Glutamatergic neuron (in vitro differentiated cells): ENCODE results near the gene LAMB4. TPM values are rescaled to one million over a fixed set of nuclear protein-coding genes. Genes with fewer than 3 reads are reported as not detected.

Experiments
- DNase-seq: peaks from one replicate; pipeline ENCODE4 v3.0.0; 2022
- H3K27ac Mint-ChIP-seq: one replicate; pipeline ENCODE4 v1.8.0; 2020; ENCODE audit warnings: mild to moderate bottlenecking, mixed read lengths, inconsistent platforms; ENCODE audit not compliant: unreplicated experiment
- H3K27me3 Mint-ChIP-seq: one replicate; pipeline ENCODE4 v1.8.0; 2020; ENCODE audit warnings: mild to moderate bottlenecking, moderate library complexity, mixed read lengths, inconsistent platforms; ENCODE audit not compliant: unreplicated experiment
- H3K36me3 Mint-ChIP-seq: one replicate; pipeline ENCODE4 v1.8.0; 2020; ENCODE audit warnings: mild to moderate bottlenecking, mixed read lengths, inconsistent platforms; ENCODE audit not compliant: unreplicated experiment
- H3K4me1 Mint-ChIP-seq: one replicate; pipeline ENCODE4 v1.8.0; 2020; ENCODE audit warnings: mild to moderate bottlenecking, low read depth, mixed read lengths, inconsistent platforms; ENCODE audit not compliant: unreplicated experiment
- H3K4me3 Mint-ChIP-seq: one replicate; pipeline ENCODE4 v1.8.0; 2020; ENCODE audit warnings: mild to moderate bottlenecking, mixed read lengths, inconsistent platforms; ENCODE audit not compliant: unreplicated experiment
- H3K9me3 Mint-ChIP-seq: one replicate; pipeline ENCODE4 v1.8.0; 2020; ENCODE audit warnings: mild to moderate bottlenecking, moderate library complexity, mixed read lengths, inconsistent platforms; ENCODE audit not compliant: unreplicated experiment
- total RNA-seq: library from RNA; stranded (reverse); fragmentation: NEBNext Ultra II Directional; extraction: Animal tissue kit (Norgen Biotek cat#: 25700); gene quantifications from one replicate; pipeline ENCODE4 v1.2.1, GENCODE V29; 2021; ENCODE audit not compliant: unreplicated experiment
- TF ChIP-seq, protein P1 (sequence below): fragments of 200-600 bp; sonication (generic); IDR thresholded peaks from one replicate; pipeline ENCODE4 v1.5.0; 2021; ENCODE audit not compliant: partially characterized antibody, unreplicated experiment

Gene LAMB4
- total RNA-seq, 1 donor from 2014 or later = not detected

DNA sequence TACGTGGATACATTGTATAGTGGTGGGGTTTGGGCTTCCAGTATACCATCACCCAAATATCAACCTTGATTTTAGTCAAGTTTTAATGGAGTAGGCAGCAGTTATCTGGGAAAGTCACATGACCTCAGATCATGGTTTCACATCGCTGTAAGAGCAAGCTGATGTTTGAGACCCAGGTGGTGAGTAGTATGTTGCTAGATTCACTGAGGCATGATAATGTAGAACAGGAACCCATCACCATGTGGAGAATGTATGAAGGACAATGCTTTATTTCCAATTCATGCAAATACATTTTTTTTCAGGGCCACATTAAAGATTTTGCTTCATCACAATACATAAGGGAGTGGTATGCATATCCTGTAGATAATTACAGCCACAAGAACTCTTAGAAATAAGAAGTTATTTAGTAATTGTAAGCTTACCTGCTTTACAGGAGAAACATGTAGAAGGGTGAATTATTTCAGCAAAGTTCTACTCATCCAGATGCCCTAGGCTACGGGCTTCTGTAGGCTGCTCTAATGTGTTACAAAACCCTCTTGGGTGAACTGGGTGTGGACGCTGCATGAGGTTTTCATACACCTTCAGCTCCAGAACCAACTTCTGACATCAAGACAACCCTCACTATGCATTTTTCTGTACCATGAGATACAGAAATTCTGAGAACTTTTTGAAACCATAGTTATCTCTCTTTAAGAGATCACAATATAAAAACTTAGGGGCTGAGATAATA lies 27.6 kb upstream of the LAMB4 start:
- Mint-ChIP-seq H3K9me3 (peaks cover under 1% of the 10 kb centered on the region), H3K4me3 (no peak overlapping the region), H3K36me3 (no peaks in the 10 kb centered on the region), H3K4me1 (no peaks in the 10 kb centered on the region), H3K27me3 (no peaks in the 10 kb centered on the region), H3K27ac (no peak overlapping the region)
- TF ChIP-seq, protein P1, sequence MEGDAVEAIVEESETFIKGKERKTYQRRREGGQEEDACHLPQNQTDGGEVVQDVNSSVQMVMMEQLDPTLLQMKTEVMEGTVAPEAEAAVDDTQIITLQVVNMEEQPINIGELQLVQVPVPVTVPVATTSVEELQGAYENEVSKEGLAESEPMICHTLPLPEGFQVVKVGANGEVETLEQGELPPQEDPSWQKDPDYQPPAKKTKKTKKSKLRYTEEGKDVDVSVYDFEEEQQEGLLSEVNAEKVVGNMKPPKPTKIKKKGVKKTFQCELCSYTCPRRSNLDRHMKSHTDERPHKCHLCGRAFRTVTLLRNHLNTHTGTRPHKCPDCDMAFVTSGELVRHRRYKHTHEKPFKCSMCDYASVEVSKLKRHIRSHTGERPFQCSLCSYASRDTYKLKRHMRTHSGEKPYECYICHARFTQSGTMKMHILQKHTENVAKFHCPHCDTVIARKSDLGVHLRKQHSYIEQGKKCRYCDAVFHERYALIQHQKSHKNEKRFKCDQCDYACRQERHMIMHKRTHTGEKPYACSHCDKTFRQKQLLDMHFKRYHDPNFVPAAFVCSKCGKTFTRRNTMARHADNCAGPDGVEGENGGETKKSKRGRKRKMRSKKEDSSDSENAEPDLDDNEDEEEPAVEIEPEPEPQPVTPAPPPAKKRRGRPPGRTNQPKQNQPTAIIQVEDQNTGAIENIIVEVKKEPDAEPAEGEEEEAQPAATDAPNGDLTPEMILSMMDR = no peak
- DNase-seq = no peak

DNA sequence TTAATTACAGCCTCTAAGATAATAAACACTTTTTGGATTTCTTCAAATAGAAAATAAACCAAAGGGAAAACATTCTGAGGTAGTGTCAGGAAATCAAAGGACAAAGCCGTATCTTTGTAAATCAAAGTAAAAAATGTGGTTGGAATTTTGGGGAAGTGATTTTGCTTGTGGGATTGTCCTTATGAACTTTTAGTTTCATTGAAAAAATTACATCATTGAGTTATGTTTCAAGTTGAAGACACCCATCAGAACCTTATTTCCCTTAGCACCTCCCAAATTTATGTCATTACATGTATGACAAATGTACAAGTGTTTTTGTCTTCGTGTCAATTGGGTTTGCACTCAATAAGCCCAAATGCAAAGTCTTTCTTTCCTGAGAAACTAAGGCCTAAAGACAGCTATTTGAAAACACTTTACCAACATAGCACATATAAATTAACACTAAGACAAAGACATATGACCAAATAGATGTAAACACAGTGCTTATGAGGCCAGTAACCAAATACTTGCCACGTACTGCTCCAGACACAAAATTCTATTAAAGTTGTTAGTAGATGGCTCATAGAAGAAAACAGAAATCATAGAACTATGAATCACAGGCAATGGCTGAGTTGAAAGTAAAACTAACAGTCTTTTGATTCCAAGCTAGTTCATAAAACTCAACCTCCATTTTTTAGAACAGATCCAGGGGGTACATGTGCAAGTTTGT lies 26.9 kb upstream of the LAMB4 start:
- Mint-ChIP-seq H3K9me3 (no peaks in the 10 kb centered on the region), H3K27me3 (no peaks in the 10 kb centered on the region), H3K27ac (no peak overlapping the region), H3K4me3 (no peak overlapping the region), H3K36me3 (no peaks in the 10 kb centered on the region), H3K4me1 (no peaks in the 10 kb centered on the region)
- DNase-seq = no peak
- TF ChIP-seq, protein P1 = no peak

DNA sequence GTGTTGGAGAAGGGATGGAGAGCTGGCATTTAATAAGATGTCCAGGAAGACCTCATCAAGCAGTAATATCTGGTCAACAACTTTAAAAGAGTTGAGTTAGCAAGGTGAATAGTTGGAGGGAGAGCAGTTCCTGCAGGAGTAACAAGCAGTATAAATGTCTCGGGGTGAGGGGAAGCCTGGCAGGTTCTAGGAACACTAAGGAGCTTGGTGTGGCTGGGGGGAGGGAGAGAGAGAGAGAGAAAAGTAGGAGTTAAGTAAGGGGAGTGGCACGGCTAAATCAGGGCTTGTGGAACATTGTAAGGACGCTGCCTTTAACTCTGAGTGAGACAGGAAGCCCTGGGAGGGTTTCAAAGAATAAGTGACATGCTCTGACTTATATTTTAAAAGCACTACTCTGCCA lies 22.0 kb upstream of the LAMB4 start:
- Mint-ChIP-seq H3K4me1 (no peaks in the 10 kb centered on the region), H3K27ac (no peak overlapping the region)
- TF ChIP-seq, protein P1 = no peak

DNA sequence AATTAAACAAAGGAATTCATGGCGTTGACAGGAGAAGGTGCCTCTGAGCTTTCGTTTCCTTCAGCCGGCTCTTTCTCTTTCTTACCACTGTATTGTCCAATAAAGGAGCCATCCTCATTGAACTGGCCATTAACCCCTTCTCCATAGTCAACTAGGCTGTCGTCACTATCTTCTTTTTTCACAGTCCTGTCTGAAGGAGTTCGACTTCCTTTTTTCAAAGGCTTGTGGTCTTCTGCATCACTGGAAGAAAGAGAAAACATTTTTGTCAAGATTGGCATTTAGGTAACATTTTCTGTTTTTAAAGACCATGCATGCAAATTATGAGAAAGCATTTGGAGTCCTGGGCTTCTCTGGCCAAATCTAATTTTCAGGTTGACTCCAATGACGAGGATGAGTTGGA lies 19.7 kb upstream of the LAMB4 start:
- Mint-ChIP-seq H3K36me3 (no peaks in the 10 kb centered on the region), H3K4me1 (peaks cover 3% of the 10 kb centered on the region), H3K27me3 (no peaks in the 10 kb centered on the region), H3K9me3 (no peaks in the 10 kb centered on the region), H3K27ac (no peak overlapping the region), H3K4me3 (no peak overlapping the region)
- DNase-seq = no peak
- TF ChIP-seq, protein P1 = no peak

More for the DNA sequence above, 22.0 kb upstream of the LAMB4 start:
- Mint-ChIP-seq H3K27me3 (no peaks in the 10 kb centered on the region), H3K4me3 (no peak overlapping the region), H3K9me3 (no peaks in the 10 kb centered on the region), H3K36me3 (no peaks in the 10 kb centered on the region)
- no peak for DNase-seq

DNA sequence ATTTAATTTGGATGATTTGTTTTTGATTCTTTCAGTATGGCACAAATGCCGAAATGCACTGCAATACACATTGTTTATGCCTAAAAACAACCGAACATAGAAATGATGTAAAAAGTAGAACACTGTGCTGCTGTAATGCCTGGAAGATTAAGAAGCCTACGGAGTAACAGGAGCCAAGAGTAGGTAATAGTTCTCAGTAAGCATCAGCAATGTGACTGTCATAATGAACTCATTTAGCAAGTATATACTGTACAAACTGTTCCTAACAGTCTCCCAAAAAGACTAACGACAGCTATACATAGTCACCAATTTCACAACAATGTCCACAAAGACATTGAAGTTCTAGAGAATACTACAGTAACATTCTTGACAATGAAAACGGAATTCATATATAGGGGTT lies 19.0 kb upstream of the LAMB4 start:
- H3K9me3 Mint-ChIP-seq = no peaks in the 10 kb centered on the region
- no peak for DNase-seq
- TF ChIP-seq, protein P1 = no peak
- H3K4me1 Mint-ChIP-seq = peaks cover 3% of the 10 kb centered on the region
- no peaks in the 10 kb centered on the region for H3K27me3 Mint-ChIP-seq
- no peak overlapping the region for H3K4me3 Mint-ChIP-seq
- H3K36me3 Mint-ChIP-seq = no peaks in the 10 kb centered on the region
- no peak overlapping the region for H3K27ac Mint-ChIP-seq
